ENCODE measurements around the gene NF2.

NF2 gene

DNA sequence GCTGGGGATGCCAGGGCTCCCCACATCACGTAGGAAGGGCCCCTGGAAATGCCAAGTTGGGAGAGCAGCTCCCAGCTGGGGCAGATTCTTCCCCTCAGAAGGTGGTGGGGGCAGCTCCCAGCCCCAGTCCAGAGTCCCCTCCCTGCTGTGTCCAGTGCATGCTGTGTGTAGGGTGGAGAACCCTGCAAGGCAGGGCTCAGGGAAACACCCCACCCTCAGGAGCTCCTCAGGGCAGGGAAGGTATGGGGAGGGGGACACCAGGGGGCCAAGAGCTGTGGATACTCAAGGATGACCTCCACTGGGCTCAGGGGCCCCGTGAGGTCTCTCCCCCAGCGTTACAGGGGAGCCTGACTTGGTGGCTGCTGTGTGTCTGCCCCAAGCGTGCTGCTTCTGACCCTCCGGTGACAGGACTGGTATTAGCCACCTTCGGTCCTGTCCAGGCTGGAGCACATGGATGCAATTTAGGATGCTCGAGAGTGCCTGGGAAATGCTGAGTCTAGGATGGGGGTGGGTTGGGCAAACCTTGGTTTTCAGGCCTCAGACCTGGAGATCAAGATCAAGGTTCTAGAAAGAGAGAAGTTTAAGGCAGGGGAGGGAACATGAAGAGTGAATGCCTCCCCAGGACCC lies 100.2 kb downstream of the NF2 start:
- DNase-seq: no peak

GRCh38 chr22:29704528-29705285 lies 101.3 kb downstream of the NF2 start:
- peak; percentile 47 for DNase-seq

- DNase-seq: no peak
Measured at GRCh38 chr22:29705651-29706050, 102.2 kb downstream of the NF2 start.

DNA sequence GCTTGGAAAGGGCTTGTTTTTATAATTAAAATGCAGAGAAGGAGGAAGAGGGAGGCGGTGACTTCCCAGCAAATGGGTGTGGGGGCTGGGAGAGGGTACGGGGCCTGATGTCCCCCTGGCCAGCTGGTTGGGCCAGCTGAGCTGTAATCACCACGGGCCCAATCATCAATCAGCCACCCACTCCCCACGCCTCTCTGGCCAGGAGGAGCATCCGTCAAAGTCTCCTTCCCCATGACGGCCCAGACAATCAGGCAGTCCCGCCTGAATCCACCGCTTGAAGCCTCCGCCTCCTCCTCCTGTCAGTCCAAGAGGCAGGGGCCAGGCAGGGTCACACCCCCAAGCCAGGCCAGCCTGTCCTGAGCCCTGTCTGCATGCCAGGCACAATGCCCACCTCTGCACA lies 103.1 kb downstream of the NF2 start:
- DNase-seq: no peak

DNA sequence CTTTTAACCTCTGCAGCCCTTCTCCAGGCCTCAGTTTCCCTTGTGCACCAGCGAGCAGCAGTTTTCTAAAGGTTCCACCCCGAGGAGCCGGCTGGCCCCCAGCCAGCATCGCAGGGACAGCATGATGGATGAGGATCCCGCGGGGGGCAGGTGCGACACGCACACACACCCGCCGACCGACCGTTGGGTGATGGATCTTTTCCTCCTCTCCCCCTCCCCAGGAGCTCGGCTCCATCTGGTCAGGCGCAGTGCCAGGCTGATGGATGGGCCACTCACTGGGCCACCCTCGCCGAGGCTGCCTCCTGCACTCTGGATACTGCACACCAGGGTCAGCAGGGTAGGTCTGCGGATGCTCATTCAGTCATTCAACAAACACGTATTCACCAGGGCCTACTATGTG lies 103.6 kb downstream of the NF2 start:
- no peak for DNase-seq

DNA sequence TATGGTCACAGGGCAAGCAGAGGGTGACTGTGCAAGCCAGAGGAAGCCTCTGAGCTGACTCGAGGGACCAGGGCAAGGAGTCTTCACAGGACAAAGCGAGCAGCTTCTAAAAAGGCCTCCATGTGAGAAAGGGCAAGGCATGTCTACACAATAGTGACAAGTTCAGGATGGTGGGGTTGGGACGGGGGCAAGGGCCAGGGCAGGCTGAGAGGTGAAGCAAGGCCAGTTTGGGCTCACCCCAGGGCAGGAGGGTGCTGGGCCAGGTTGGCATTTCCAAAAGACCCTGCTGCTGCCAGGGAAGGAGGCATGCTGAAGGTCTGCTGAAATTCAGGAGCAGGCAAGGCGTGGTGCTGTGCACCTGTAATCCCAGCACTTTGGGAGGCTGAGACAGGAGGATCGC lies 104.0 kb downstream of the NF2 start:
- DNase-seq: no peak

- no peak for DNase-seq
Measured at GRCh38 chr22:29710193-29710592, 106.8 kb downstream of the NF2 start.

DNA sequence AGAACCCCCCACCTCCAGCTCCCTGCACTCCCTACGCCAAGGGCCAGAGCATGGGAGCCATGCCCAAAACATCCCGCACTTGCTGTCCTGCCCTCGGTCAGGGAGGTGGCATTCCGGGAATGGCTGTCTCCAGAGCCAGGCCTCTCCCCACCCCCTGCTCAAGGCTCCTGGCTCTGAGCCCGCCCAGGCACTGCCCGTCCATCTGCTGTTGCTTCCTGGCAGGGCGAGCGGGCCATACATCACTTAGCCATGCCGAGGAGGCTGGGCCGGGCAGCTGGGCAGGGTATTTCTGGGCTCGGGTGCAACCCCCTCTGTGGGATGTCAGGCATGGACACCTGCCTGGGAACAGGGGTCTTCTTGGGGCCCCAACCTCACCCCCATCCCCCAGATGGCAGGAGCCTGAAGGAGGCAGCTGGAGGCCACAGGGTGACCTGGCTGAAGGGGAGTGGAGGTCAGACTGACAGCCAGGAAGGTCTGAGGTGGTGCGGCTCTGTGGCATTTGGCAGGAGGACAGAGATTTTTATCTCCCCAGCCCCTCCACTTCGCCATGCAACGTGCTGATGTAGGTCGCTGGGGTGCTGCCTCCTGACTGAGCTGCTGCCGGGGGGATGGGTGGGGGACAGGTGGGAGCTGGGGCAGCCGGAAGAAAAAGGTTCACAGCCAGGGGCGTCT lies 107.6 kb downstream of the NF2 start:
- peak; percentile 23 for DNase-seq

DNA sequence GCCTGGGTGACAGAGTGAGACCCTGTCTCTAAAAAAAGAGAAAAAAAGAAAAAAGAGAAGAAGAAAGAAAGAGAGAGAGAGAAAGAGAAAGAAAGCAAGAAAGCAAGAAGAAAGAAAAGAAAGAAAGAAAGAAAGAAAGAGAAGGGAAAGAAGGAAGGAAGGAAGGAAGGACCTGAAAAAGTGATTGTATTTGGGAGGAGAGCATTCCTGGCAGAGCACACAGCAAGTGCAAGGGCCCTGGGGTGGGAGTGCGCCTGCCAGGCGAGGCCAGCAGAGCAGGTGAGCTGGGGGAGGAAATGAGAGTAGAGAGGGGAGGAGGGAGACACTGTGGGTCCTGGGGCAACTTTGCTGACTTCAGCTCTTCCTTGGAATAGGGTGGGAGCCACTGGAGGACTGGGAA lies 108.7 kb downstream of the NF2 start:
- DNase-seq: no peak

DNA sequence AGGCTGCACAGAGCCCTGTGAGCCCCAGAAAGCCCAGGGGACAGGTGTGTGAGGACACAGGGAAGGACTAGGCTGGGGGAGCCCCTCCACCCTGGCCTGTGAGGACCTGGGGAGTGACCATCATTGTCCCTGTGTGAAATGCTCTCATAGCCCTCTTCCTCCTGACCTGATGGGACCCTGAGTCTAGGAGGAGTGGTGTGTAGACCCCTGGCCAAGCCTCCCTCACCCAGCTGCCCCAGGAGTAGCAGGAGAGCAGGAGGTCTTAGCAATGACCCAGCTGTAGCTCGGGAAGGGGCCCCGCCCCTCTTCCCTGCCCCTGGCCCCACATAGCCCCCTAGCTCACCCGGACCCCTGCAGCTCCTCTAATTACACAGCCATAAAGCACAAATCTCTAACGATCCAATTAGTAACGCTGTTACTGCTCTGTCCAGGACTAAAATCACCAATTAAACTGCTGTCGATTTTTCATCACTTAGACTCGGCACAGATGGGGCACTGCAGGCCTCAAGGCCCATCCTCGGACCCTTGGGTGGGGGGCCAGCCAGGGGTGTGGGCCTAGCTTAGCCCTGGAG lies 109.8 kb downstream of the NF2 start:
- DNase-seq: no peak

DNA sequence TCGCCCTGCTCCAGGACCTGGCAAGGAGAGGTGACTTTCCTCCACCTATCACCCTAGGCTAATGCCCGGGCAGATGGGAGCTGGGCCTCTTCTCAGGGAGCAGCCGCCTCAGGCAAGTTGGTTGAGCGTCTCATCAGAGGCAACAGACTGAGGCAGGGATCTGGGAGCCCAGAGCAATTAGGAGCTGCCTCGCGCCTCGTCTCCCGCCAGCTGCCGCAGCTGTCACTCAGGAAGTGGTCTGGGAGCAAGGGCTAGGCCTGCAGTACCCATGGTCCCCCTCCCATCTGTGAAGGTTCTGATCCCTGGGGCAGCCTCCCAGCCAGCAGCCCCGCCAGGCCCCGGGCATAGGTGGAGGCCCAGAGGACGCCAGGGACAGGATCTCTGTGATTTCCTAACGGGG lies 111.8 kb downstream of the NF2 start:
- no peak for DNase-seq

GRCh38 chr22:29715705-29716104 lies 112.3 kb downstream of the NF2 start:
- DNase-seq: no peak

DNA sequence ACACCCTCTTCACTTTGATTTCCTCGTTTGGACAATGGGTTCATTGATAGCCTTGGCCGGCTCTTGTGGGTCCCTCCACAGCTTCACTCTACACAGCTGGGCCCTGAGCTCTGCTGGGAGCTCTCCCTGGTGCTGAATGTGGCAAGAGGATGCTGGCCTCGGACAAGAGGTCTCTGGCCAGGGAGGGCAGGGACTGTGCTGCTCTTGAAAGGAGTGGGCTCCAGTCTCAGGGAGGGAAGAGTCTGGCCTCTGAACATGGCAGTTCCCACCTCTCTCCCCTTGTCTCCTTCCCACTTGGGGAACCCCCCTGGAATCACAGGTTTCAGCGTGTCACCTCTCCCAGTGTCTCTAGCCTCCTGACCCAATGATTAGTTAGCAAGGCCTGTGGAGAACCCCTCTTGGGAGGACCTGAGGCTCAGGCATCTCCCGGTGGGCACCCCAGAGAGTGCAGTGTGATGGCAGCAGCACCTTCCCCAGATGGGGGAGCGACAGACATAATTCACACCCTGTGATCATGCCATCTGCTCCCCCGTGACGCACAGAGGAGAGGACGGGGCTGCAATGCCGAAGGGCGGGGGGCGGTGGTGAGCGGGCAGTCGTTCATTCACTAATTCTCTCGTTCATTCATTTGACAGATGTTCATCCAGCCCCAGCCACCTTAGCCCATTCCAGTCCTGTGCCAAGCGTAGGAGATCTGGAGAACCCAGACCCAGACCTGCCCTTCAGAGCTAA lies 113.5 kb downstream of the NF2 start:
- peak; percentile 89 for DNase-seq

DNA sequence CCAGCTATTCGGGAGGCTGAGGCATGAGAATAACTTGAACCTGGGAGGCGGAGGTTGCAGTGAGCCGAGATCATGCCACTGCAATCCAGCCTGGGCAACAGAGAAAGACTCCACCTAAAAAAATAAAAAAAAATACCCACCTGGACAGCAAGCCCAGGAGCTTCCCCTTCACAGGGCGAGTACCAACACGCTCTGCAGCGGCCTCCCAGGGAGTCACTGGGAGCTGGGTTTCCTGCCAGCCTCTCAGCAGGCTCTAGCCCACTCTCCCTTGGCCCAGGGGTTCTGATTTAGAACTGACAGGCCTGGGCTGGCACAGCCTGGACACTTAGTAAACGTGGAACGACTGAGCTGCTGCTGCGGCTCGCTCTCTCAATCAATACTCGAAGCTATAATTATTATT lies 114.4 kb downstream of the NF2 start:
- no peak for DNase-seq

DNA sequence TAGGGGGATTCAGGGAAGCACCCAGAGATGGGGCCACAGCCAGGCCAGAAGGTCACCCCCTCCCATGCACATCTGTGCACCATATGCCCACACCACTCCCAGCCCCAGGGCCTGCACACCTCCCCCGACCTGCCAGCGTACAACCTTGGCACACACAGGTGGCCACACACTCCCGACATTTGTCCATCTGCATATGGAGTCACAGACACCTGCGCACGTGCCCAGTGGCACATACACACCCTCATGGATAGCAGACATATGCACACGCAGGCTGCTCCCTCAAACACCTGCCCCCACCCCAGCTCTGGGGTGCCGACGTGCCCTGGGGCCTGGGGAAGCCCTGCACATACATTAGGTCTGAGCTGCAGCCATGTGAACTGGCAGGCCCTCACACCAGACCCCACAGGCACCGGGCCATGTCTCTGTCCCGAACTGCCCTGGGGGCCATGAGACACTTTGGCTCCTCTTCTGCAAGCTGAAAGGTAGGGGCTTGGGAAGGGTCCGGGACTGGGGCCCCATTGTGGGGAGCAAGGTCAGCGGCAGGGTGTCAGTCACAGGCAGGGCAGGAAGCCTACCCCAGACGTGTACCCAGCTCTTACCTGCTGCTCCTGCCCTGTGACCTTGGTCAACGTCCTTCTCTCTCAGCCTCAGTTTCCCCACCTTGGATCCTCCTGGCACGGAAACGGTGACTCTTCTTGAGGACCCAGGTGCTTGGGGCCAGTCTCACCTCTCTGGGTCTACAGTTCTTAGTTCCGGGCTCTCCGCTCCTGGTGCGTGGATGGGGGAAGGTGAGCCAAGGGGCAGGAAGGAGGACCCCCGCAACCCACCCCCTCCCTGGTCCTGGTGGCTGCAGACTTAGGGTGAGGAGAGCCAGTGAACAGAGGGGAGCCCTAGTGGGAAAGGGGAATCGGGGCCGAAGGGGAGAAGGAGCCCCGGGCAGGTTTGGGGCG lies 115.8 kb downstream of the NF2 start:
- no peak for DNase-seq

GRCh38 chr22:29719899-29720645 lies 116.6 kb downstream of the NF2 start, which contains the start of gene CABP7:
Gene CABP7 (plus strand): TSS chr22:29720003. CDS start chr22:29720425, 422 bp downstream.
- peak; percentile 57 for DNase-seq

GRCh38 chr22:29720811-29721323 lies 117.4 kb downstream of the NF2 start:
- peak; percentile 25 for DNase-seq

GRCh38 chr22:29722151-29722550 lies 118.7 kb downstream of the NF2 start:
- DNase-seq: peak; percentile 51

DNA sequence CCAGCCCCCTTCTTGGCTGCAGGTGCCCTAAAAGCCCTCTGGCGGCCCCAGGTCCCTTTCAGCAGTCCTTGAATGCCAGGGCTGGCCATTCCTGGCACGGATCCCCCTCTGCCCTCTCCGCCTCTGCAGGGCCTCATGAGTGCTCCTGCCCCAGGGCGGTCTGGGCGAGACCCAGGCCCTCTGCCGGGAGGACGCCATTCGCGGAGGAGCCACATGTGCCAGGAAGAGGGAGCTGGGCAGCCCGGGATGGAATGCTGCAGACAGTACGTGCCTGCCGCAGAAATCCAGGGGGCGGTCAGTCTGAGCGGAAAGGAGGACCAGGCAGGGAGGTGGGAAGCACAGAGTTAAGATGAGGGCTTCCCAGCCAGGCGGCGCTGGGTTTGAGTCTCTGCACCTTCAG lies 119.2 kb downstream of the NF2 start:
- no peak for DNase-seq

DNA sequence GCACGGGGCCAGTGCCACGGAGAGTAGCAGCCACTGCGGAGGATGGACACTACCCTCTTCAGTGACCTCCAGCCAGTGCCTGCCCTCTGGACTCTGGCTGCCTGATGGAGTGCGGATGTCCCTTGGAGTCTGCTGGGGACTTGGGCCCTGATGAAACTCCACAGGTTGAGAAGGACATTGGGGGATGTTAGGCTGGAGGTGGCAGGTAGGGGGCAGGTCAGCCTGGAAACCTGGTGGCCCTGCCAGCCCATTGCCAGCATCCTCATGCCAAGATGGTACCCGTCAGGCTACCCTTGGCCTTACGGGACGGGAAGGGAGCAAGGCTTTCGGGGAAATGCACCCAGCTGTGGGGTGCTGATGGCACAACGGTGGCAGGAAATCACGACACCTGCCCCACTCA lies 120.3 kb downstream of the NF2 start:
- no peak for DNase-seq

DNA sequence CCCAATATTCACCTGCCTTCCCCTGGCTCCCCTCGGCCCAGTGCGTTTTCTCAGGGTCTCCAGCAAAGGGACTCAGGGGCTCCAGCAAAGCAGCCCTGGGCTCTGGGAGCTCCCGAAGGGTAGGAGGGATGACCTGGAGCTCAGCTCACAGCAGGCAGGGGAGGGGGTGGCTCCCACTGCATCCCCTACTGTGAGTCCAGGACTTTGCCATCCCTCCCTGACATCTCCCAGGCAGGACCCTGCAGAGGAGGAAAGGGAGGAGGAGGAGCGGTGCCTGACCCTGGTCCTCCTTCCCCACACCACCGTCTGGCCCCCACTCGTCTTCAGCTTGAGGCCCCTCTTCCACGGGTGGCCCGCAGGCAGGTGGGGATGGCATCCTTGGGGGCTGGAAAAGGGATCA lies 121.4 kb downstream of the NF2 start:
- no peak for DNase-seq
